Measurements from ENCODE around the gene FGL2.
"Not testable (repeated sequence)": the region's sequence is repeated elsewhere in the genome, so short reads cannot be mapped to it uniquely, and the experiment has no call there.

Gene FGL2, protein sequence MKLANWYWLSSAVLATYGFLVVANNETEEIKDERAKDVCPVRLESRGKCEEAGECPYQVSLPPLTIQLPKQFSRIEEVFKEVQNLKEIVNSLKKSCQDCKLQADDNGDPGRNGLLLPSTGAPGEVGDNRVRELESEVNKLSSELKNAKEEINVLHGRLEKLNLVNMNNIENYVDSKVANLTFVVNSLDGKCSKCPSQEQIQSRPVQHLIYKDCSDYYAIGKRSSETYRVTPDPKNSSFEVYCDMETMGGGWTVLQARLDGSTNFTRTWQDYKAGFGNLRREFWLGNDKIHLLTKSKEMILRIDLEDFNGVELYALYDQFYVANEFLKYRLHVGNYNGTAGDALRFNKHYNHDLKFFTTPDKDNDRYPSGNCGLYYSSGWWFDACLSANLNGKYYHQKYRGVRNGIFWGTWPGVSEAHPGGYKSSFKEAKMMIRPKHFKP

DNA sequence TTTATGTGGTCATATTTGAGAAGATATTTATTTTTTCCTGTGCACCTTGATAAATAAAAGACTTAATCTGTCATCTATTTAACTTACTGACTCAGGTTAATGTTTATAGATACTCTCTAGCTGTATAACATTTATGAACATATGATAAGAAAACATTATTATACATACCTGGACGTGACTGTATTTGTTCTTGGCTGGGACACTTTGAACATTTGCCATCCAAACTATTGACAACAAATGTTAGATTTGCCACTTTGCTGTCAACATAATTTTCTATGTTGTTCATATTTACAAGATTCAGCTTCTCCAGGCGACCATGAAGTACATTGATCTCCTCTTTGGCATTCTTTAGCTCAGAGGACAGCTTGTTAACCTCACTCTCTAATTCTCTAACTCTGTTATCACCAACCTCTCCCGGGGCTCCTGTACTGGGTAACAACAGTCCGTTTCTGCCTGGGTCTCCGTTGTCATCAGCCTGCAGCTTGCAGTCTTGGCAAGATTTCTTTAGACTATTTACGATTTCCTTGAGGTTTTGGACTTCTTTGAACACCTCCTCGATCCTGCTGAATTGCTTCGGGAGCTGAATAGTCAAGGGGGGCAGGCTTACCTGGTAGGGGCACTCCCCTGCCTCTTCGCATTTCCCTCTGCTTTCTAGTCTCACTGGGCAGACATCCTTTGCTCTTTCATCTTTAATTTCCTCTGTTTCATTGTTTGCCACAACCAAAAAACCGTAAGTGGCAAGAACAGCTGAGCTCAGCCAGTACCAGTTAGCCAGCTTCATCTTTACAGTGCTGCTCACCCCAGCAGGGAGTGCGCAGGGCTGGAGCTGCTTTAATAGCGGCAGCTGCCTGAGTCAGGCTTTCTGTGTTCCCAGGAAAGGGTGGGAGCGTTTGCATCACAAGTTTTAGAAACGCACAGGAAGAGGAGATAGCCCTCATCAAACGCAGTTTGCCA is at the start of gene FGL2:
Gene FGL2, minus strand, starts transcription at position 807 of the 954 bp plus-strand sequence. Its CDS starts 26 bp downstream, at position 781.
- DNase-seq, result peak; percentile 43

DNA sequence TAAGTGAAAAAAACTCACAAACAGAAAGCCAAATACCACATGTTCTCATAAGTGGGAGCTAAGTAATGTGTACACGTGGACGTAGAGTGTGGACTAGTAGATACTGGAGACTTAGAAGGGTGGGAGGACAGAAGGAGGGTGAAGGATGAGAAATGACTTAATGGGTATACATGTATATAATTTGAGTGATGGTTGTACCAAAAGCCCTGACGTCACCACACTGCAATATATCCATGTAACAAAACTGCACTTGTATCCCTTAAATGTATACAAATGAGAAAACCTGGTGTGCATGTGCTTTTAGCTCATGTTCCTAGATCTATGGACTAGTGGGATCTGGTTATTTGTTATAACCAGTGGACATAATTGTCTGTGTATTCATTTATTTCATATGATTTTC is 48.5 kb upstream of the FGL2 start:
- no peak for DNase-seq

- peak; percentile 65 for DNase-seq
Observed at GRCh38 chr7:77247206-77247850, 47.7 kb upstream of the FGL2 start.

GRCh38 chr7:77246026-77246640 is 46.5 kb upstream of the FGL2 start:
- no peak for DNase-seq

GRCh38 chr7:77245015-77245755 is 45.6 kb upstream of the FGL2 start:
- no peak for DNase-seq

DNA sequence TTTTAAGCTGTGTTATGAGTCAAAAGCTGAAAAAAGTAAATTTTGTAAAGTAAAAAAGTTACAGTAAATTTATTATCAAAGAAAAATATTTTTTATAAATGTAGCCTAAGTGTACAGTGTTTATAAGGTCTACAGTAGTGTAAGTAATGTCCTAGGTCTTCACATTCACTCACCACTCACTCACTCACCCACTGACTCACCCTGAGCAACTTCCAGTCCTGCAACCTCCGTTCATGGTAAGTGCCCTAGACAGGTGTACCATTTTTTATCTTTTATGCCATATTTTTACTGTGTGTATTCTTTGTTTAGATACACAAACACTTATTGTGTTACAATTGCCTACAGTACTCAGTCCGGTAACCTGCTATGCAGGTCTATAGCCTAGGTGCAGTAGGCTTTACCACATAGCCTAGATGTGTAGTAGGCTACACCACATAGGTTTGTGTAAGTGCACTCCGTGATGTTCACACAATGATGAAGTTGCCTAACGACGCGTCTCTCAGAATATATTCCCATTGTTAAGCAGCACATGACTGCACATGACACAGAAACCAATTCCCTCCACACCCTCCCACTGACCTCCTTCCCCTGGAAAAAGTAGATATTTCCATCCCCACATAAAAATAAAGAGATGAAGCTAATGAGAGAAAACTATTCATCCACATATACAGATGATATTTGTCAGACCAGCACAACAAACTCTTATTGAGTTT is 44.8 kb upstream of the FGL2 start:
- DNase-seq, result no peak

GRCh38 chr7:77242554-77242953 is 42.9 kb upstream of the FGL2 start:
- DNase-seq, result no peak

GRCh38 chr7:77242068-77242467 is 42.4 kb upstream of the FGL2 start:
- no peak for DNase-seq

DNA sequence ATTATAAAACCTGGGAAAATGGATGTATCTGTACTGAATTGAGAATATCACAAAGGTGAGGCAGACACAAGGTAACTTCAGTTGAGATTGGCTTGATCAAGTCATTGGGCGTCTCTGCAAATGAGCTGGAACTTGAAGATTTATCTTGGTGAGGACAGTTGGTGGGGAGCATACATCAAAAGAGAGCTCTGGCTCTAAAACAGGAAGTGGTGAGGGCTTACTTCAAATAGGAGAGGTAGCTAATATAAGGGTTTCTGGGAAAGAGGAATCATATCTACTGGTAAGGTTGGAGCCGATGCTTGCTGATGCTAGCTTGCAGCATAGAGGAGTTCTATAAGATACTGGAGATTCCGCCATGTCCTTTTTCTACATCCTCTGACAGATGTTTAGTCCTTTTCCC is 39.9 kb upstream of the FGL2 start:
- no peak for DNase-seq

- no peak for DNase-seq
Observed at GRCh38 chr7:77238703-77239136, 39.1 kb upstream of the FGL2 start.

GRCh38 chr7:77235276-77235675 is 35.7 kb upstream of the FGL2 start:
- DNase-seq, result peak; percentile 24

- no peak for DNase-seq
Observed at GRCh38 chr7:77232467-77232866, 32.8 kb upstream of the FGL2 start.

DNA sequence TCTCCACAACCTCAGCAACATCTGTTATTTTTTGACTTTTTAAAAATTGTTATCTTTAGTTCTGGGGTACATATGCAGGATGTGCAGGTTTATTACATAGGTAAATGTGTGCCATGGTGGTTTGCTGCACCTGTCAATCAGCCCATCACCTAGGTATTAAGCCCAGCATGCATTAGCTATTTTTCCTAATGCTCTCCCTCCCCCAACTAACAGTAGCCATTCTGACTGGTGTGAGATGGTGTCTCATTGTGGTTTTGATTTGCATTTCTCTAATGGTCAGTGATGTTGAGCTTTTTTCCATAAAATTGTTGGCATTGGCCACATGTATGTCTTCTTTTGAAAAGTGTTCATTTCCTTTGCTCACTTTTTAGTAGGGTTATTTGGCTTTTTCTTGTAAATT is 29.2 kb upstream of the FGL2 start:
- DNase-seq, result not testable (repeated sequence)

DNA sequence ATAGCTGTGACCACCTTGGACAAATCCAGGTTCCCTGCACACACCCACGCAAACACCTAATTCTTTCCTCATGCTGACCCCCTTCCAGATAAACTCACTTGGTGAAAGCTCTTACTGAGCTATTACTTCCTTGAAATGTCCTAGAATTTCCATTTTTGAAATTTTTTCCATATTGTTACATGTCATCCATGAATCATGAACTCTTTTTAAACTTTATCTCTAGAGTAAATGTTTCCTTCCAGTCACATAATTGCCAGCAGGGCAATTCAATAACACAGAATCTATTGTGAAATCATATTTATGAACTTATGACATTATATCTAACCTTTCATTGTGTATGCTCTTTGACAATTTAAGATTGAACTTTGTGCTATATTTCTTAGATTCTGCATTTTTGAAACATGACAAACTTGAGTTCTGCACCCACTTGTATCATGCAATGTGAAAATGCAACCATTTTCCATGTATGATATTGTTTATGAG is 26.8 kb upstream of the FGL2 start:
- DNase-seq, result peak; percentile 17

DNA sequence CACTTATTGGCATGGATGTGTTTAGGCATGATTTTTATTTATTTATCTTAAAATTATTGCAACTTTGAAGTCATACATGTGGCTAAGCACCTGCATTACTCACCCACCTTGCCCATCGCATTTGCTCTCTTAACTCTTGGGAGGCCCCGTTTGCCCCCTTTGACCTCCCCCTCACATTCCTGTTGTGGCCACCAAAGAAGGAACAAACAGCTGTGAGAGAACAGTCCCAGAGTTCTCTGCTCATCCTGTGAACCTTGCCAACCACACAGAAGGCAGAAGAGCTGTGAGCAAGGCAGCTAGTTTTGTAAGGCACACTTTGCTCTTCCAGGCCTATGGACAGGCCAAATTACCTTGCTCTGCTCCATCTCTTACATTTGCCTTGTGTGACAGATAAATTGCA is 23.6 kb upstream of the FGL2 start:
- DNase-seq, result no peak

GRCh38 chr7:77222819-77223218 is 23.2 kb upstream of the FGL2 start:
- no peak for DNase-seq

DNA sequence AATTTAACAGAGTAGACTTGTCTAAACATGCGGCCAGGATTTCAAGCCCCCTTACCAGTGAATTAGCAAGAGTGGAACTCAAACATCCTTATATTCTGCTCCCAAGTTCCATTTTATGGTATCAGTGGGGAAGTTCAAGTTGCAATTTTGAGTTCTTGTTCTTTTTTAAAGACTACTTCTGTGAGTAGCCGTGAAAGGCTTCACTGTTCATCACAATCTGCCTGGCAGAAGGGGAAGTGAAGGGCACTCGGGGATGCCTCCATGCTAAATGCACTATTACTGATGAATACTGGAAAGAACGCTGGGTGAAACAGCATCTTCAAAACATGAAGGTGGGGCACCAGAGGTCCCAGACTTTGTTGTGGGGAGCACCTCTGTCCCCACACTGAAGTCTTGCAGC is 22.4 kb upstream of the FGL2 start:
- no peak for DNase-seq

GRCh38 chr7:77219701-77220331 is 20.2 kb upstream of the FGL2 start:
- DNase-seq, result not testable (repeated sequence)

DNA sequence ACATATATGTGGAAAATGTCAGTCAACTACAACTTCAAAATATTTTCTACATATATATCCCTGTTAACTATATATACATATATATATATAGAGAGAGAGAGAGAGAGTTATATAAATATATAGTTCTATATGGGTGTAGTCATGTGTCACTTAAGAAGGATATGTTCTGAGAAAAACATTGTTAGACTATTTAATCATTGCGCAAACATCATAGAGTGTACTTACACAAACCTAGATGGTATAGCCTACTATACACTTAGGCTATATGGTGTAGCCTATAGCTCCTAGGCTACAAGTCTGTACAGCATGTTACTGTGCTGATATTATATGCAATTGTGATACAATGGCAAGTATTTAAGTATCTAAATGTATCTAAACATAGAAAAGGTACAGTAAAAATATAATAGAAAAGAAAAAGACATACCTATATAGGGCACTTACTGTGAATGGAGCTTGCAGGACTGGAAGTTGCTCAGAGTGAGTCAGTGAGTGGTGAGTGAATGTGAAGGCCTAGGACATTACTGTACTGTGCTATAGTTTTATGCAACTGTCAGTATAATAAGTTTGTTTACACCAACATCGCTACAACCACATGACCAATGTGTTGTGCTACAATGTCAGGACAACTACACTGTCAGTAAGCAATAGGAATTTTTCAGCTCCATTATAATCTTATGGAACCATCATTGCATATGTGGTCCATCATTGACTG is 18.0 kb upstream of the FGL2 start:
- no peak for DNase-seq
